SK-N-SH (cell line): ENCODE measurements around the gene BNIP3.

Experiments used
- CHD2 ChIP-seq: fragments of 150-350 bp; IDR thresholded peaks from 2 replicates; pipeline ENCODE4 v1.6.1; 2018; ENCODE audit warnings: low read length; ENCODE audit not compliant: partially characterized antibody
- JUND ChIP-seq: IDR thresholded peaks from 2 replicates; pipeline ENCODE4 v1.4.0; 2012
- RAD21 ChIP-seq: IDR thresholded peaks from 2 replicates; pipeline ENCODE4 v1.6.1; 2012; ENCODE audit warnings: mild to moderate bottlenecking, low read length
- SIN3A ChIP-seq: IDR thresholded peaks from 2 replicates; pipeline ENCODE4 v1.6.1; 2012; ENCODE audit warnings: low read depth, mild to moderate bottlenecking, low read length, moderate library complexity, borderline replicate concordance
- TF ChIP-seq, protein P1 (sequence below): fragments of 200-600 bp; sonication (generic); IDR thresholded peaks from 2 replicates; pipeline ENCODE4 v1.6.1; 2017; ENCODE audit warnings: antibody characterized with exemption, mild to moderate bottlenecking, moderate library complexity
- TF ChIP-seq, protein P2 (sequence below): IDR thresholded peaks from 2 replicates; pipeline ENCODE4 v1.6.1; 2012; ENCODE audit warnings: mild to moderate bottlenecking, low read depth, low read length, moderate library complexity

DNA sequence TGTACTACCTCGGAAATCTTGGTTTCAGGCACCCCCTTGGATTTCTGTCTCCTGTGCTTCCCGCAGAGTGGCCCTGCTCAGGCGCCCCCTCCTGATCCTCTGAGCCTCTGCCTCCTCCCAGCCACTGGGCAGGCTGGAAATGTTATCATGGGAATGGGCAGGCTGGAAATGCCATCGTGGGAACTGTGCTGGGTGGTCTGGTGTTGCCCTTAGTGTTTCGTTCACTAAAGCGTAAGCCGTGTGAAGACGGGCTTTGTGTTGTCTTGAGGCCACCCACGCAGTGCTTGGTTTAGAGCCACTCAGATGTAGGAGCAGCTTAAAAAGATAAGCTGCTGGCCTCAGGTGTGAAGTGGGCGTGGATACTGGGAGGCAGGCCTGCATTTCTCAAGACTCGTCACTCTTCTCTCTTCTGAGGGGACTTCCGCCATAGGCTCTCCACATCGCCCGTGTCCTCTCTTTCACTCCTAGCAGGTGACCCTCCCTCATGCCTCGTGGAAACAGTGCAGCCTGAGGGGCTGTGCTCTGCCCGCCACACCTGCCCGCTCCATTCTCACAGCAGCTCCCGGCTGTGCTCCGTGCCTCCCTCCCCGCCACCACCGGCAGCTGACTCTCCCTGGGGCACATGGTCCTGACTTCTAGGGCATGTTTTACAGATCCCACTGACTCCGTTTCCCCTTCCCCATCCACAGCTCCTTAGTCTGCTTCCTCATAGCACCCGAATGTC is 52.4 kb downstream of the BNIP3 start:
- TF ChIP-seq, protein P1, sequence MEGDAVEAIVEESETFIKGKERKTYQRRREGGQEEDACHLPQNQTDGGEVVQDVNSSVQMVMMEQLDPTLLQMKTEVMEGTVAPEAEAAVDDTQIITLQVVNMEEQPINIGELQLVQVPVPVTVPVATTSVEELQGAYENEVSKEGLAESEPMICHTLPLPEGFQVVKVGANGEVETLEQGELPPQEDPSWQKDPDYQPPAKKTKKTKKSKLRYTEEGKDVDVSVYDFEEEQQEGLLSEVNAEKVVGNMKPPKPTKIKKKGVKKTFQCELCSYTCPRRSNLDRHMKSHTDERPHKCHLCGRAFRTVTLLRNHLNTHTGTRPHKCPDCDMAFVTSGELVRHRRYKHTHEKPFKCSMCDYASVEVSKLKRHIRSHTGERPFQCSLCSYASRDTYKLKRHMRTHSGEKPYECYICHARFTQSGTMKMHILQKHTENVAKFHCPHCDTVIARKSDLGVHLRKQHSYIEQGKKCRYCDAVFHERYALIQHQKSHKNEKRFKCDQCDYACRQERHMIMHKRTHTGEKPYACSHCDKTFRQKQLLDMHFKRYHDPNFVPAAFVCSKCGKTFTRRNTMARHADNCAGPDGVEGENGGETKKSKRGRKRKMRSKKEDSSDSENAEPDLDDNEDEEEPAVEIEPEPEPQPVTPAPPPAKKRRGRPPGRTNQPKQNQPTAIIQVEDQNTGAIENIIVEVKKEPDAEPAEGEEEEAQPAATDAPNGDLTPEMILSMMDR = no peak
- TF ChIP-seq CHD2 = no peak
- TF ChIP-seq, protein P2, sequence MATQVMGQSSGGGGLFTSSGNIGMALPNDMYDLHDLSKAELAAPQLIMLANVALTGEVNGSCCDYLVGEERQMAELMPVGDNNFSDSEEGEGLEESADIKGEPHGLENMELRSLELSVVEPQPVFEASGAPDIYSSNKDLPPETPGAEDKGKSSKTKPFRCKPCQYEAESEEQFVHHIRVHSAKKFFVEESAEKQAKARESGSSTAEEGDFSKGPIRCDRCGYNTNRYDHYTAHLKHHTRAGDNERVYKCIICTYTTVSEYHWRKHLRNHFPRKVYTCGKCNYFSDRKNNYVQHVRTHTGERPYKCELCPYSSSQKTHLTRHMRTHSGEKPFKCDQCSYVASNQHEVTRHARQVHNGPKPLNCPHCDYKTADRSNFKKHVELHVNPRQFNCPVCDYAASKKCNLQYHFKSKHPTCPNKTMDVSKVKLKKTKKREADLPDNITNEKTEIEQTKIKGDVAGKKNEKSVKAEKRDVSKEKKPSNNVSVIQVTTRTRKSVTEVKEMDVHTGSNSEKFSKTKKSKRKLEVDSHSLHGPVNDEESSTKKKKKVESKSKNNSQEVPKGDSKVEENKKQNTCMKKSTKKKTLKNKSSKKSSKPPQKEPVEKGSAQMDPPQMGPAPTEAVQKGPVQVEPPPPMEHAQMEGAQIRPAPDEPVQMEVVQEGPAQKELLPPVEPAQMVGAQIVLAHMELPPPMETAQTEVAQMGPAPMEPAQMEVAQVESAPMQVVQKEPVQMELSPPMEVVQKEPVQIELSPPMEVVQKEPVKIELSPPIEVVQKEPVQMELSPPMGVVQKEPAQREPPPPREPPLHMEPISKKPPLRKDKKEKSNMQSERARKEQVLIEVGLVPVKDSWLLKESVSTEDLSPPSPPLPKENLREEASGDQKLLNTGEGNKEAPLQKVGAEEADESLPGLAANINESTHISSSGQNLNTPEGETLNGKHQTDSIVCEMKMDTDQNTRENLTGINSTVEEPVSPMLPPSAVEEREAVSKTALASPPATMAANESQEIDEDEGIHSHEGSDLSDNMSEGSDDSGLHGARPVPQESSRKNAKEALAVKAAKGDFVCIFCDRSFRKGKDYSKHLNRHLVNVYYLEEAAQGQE = no peak
- no peak for TF ChIP-seq SIN3A
- TF ChIP-seq JUND = no peak
- TF ChIP-seq RAD21 = no peak
